Measurements from ENCODE around the gene ADAM22. TPM values are rescaled to one million over a fixed set of nuclear protein-coding genes. Genes with fewer than 3 reads are reported as not detected.
"Not testable (repeated sequence)": the region's sequence is repeated elsewhere in the genome, so short reads cannot be mapped to it uniquely, and the experiment has no call there.

The ADAM22 gene
- total RNA-seq: 1 to 10 TPM; 1.2 to 1.9 TPM

DNA sequence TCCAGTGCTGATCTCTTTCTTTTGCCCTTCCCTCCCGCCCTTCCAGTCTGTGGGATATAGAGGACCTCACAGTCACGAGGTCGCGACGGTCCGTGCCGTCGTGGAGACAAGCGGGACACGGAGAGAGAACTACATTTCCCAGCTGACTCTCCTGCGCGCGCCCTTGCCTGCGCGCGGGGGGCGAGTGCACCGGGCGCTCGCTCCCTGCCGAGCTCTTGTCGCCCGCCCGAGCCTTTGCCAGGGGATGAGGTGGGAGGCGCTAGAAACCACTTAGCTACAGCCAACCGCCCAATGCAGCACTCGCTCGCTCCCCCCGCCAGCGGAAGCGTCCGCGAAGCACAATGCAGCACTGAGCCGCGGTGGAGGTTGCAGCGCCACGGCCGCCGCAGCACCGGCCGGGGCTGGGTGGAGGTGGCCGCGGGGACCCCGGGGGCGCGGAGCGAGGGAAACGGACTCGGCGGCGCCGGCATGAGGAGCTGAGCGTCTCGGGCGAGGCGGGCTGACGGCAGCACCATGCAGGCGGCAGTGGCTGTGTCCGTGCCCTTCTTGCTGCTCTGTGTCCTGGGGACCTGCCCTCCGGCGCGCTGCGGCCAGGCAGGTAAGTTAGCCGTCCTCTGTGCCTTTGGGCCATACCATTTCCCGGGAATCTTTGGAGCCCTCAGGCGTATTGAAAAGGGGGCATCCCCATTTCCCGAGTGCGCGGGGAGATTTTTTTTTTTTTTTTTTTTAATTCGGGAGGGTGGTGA lies at the start of gene ADAM22:
Gene ADAM22, plus strand, starts transcription at position 299 of the 746 bp plus-strand sequence. Its CDS starts 215 bp downstream, at position 514.
- CTCF ChIA-PET: interaction anchor here (0.6 to 1.4 kb wide), 3 partner anchors 137 to 236 kb away, joined by 3 to 4 read pairs (median 3); no protein-coding TSS in a partner anchor
- peaks cover 7% of the 10 kb centered on the region for H3K27me3 Mint-ChIP-seq (ENCODE audit: low read depth)
- DNase-seq: peak; percentile 85
- no peaks in the 10 kb centered on the region for H3K9me3 Mint-ChIP-seq
- no peak within 1 kb of the TSS for H3K27ac Mint-ChIP-seq
- peaks cover 3% of the 10 kb centered on the region for H3K36me3 Mint-ChIP-seq (ENCODE audit: low read depth)
- intact Hi-C loops (cut with micrococcal nuclease): loop anchor here (1.0 to 5.0 kb wide), 5 partner anchors 58 to 717 kb away; partner anchors contain the start of genes DBF4, SLC25A40 and TMEM243
- peak within 1 kb of the TSS; percentile 84 for H3K4me3 Mint-ChIP-seq
- peaks cover 10% of the 10 kb centered on the region for H3K4me1 Mint-ChIP-seq (ENCODE audit: low read depth)

DNA sequence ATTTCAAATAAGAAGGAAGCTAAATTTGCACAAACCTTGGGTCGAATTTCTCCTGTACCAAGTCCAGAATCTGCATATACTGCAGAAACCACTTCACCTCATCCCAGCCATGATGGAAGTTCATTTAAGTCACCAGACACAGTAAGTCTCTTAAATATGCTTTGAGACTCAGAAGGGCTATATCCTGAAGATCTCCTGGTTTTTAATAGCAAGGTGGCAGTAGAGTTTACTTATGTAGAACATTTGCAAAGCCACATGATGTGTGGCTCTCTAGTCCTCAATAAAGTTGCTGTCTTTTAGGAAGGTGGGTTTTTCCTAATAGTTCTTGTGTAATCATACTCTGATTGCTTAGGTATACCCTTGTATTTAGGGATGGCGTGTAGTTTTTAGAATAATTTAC lies 49.0 kb upstream of the ADAM22 start:
- Mint-ChIP-seq H3K27ac (no peak overlapping the region), H3K4me1 (ENCODE audit: low read depth) (peaks cover 11% of the 10 kb centered on the region), H3K9me3 (no peaks in the 10 kb centered on the region), H3K36me3 (ENCODE audit: low read depth) (peaks cover 40% of the 10 kb centered on the region), H3K27me3 (ENCODE audit: low read depth) (no peaks in the 10 kb centered on the region), H3K4me3 (no peak overlapping the region)
- CTCF ChIA-PET: no interaction called here
- intact Hi-C loops (cut with micrococcal nuclease): no loop called here
- DNase-seq: no peak

DNA sequence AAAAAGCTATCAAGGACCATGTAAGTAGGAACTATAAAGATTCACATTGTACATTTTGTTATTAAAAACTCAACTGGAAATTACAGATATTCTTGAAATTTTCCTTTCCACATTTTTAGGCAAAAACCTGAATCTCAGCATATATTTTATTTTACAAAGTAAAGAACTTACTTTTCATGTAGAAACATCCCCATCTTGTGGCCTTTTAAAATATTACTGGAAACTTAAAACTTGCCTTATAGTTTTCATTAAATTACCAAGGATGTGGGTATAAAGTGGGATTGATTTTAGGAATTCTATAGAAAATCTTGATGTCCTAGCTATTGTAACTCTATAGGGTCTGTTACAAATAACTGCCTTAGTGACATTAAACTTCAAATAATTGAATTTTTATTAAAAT lies 47.2 kb upstream of the ADAM22 start:
- Mint-ChIP-seq H3K4me3 (no peak overlapping the region), H3K36me3 (ENCODE audit: low read depth) (peaks cover 33% of the 10 kb centered on the region), H3K9me3 (no peaks in the 10 kb centered on the region), H3K27ac (no peak overlapping the region), H3K27me3 (ENCODE audit: low read depth) (no peaks in the 10 kb centered on the region), H3K4me1 (ENCODE audit: low read depth) (peaks cover 6% of the 10 kb centered on the region)
- CTCF ChIA-PET: interaction anchor here (0.8 to 1.6 kb wide), 9 partner anchors 8 to 381 kb away, joined by 3 to 5 read pairs (median 4); no protein-coding TSS in a partner anchor
- DNase-seq: no peak
- intact Hi-C loops (cut with micrococcal nuclease): loop anchor here (1.0 kb wide), 2 partner anchors 90 to 381 kb away; no protein-coding TSS in a partner anchor

- intact Hi-C loops (cut with micrococcal nuclease): no loop called here
- H3K36me3 Mint-ChIP-seq (ENCODE audit: low read depth): peaks cover 30% of the 10 kb centered on the region
Measured at GRCh38 chr7:87895363-87895762, 38.7 kb upstream of the ADAM22 start.

DNA sequence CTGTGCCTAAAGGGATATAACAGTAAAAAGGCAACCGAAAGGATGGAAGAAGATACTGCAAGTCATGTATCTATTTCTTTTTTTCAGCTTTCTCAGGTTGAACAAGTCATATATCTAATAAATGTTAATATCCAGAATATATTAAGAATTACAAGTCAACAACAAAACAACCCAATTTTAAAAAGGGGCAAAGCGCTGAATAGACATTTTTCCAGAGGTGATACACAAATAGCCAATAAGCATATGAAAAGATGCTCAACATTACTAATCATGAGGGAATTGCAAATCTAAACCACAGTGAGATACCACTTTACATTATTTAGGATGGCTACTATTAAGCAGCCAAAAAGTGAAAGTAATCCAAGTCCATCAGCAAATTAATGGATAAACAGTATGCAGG lies 34.8 kb upstream of the ADAM22 start:
- intact Hi-C loops (cut with micrococcal nuclease): no loop called here
- no peak for DNase-seq
- Mint-ChIP-seq H3K4me1 (ENCODE audit: low read depth) (peaks cover 2% of the 10 kb centered on the region), H3K36me3 (ENCODE audit: low read depth) (peaks cover 42% of the 10 kb centered on the region), H3K27me3 (ENCODE audit: low read depth) (no peaks in the 10 kb centered on the region), H3K27ac (no peak overlapping the region), H3K9me3 (no peaks in the 10 kb centered on the region), H3K4me3 (no peak overlapping the region)
- CTCF ChIA-PET: no interaction called here

More at GRCh38 chr7:87895363-87895762, 38.7 kb upstream of the ADAM22 start:
- H3K9me3 Mint-ChIP-seq: no peaks in the 10 kb centered on the region
- DNase-seq: no peak
- H3K27ac Mint-ChIP-seq: no peak overlapping the region
- CTCF ChIA-PET: interaction anchor here (0.6 to 1.4 kb wide), 2 partner anchors 9 to 11 kb away, joined by 3 read pairs; no protein-coding TSS in a partner anchor
- H3K4me3 Mint-ChIP-seq: no peak overlapping the region
- H3K27me3 Mint-ChIP-seq (ENCODE audit: low read depth): no peaks in the 10 kb centered on the region
- peaks cover 2% of the 10 kb centered on the region for H3K4me1 Mint-ChIP-seq (ENCODE audit: low read depth)

GRCh38 chr7:87907136-87907906 lies 26.7 kb upstream of the ADAM22 start:
- H3K4me3 Mint-ChIP-seq; H3K27ac Mint-ChIP-seq; intact Hi-C loops (cut with micrococcal nuclease); DNase-seq; CTCF ChIA-PET; H3K27me3 Mint-ChIP-seq (ENCODE audit: low read depth); H3K9me3 Mint-ChIP-seq; H3K4me1 Mint-ChIP-seq (ENCODE audit: low read depth): not testable (repeated sequence)
- H3K36me3 Mint-ChIP-seq (ENCODE audit: low read depth): peaks cover 16% of the 10 kb centered on the region

- H3K9me3 Mint-ChIP-seq; H3K27me3 Mint-ChIP-seq (ENCODE audit: low read depth); H3K4me1 Mint-ChIP-seq (ENCODE audit: low read depth); intact Hi-C loops (cut with micrococcal nuclease); H3K27ac Mint-ChIP-seq; DNase-seq; CTCF ChIA-PET; H3K4me3 Mint-ChIP-seq: not testable (repeated sequence)
- H3K36me3 Mint-ChIP-seq (ENCODE audit: low read depth): peaks cover 12% of the 10 kb centered on the region
Measured at GRCh38 chr7:87908814-87909213, 25.2 kb upstream of the ADAM22 start.

GRCh38 chr7:87912121-87912520 lies 21.9 kb upstream of the ADAM22 start:
- peaks cover 4% of the 10 kb centered on the region for H3K4me1 Mint-ChIP-seq (ENCODE audit: low read depth)
- DNase-seq: no peak
- H3K9me3 Mint-ChIP-seq: no peaks in the 10 kb centered on the region
- CTCF ChIA-PET: no interaction called here
- H3K27me3 Mint-ChIP-seq (ENCODE audit: low read depth): no peaks in the 10 kb centered on the region
- H3K4me3 Mint-ChIP-seq: no peak overlapping the region
- intact Hi-C loops (cut with micrococcal nuclease): no loop called here
- peaks cover 8% of the 10 kb centered on the region for H3K36me3 Mint-ChIP-seq (ENCODE audit: low read depth)
- no peak overlapping the region for H3K27ac Mint-ChIP-seq

GRCh38 chr7:87918740-87919139 lies 15.3 kb upstream of the ADAM22 start:
- Mint-ChIP-seq H3K27ac (no peak overlapping the region), H3K27me3 (ENCODE audit: low read depth) (peaks cover 5% of the 10 kb centered on the region), H3K9me3 (no peaks in the 10 kb centered on the region), H3K36me3 (ENCODE audit: low read depth) (no peaks in the 10 kb centered on the region), H3K4me3 (no peak overlapping the region), H3K4me1 (ENCODE audit: low read depth) (no peaks in the 10 kb centered on the region)
- no peak for DNase-seq
- intact Hi-C loops (cut with micrococcal nuclease): no loop called here
- CTCF ChIA-PET: no interaction called here

- CTCF ChIA-PET: no interaction called here
- H3K27ac Mint-ChIP-seq: no peak overlapping the region
- intact Hi-C loops (cut with micrococcal nuclease): no loop called here
Measured at GRCh38 chr7:87919875-87920274, 14.2 kb upstream of the ADAM22 start.

GRCh38 chr7:87920578-87920977 lies 13.5 kb upstream of the ADAM22 start:
- Mint-ChIP-seq H3K27me3 (ENCODE audit: low read depth) (peaks cover 5% of the 10 kb centered on the region), H3K36me3 (ENCODE audit: low read depth) (no peaks in the 10 kb centered on the region), H3K27ac (no peak overlapping the region), H3K4me3 (no peak overlapping the region), H3K4me1 (ENCODE audit: low read depth) (no peaks in the 10 kb centered on the region), H3K9me3 (no peaks in the 10 kb centered on the region)
- CTCF ChIA-PET: no interaction called here
- no peak for DNase-seq
- intact Hi-C loops (cut with micrococcal nuclease): no loop called here

More at GRCh38 chr7:87919875-87920274, 14.2 kb upstream of the ADAM22 start:
- H3K36me3 Mint-ChIP-seq (ENCODE audit: low read depth): no peaks in the 10 kb centered on the region
- no peaks in the 10 kb centered on the region for H3K4me1 Mint-ChIP-seq (ENCODE audit: low read depth)
- DNase-seq: no peak
- no peaks in the 10 kb centered on the region for H3K9me3 Mint-ChIP-seq
- peaks cover 5% of the 10 kb centered on the region for H3K27me3 Mint-ChIP-seq (ENCODE audit: low read depth)
- no peak overlapping the region for H3K4me3 Mint-ChIP-seq

GRCh38 chr7:87922759-87923395 lies 11.2 kb upstream of the ADAM22 start:
- H3K27me3 Mint-ChIP-seq (ENCODE audit: low read depth); H3K27ac Mint-ChIP-seq; H3K4me3 Mint-ChIP-seq; CTCF ChIA-PET; H3K4me1 Mint-ChIP-seq (ENCODE audit: low read depth); H3K9me3 Mint-ChIP-seq; intact Hi-C loops (cut with micrococcal nuclease); H3K36me3 Mint-ChIP-seq (ENCODE audit: low read depth); DNase-seq: not testable (repeated sequence)

All from activated naive CD4-positive, alpha-beta T cell treated with anti-CD3 and anti-CD28 coated beads for 36 hours (primary cell).